GM18502 (cell line): ENCODE measurements around the gene CEP78.

ENCODE experiments used
- ATAC-seq: cut with Tn5 transposase; IDR thresholded peaks from one replicate; pipeline ENCODE4 v1.9.1; 2021; ENCODE audit warnings: mild to moderate bottlenecking; ENCODE audit not compliant: unreplicated experiment, poor library complexity

CEP78 gene

DNA sequence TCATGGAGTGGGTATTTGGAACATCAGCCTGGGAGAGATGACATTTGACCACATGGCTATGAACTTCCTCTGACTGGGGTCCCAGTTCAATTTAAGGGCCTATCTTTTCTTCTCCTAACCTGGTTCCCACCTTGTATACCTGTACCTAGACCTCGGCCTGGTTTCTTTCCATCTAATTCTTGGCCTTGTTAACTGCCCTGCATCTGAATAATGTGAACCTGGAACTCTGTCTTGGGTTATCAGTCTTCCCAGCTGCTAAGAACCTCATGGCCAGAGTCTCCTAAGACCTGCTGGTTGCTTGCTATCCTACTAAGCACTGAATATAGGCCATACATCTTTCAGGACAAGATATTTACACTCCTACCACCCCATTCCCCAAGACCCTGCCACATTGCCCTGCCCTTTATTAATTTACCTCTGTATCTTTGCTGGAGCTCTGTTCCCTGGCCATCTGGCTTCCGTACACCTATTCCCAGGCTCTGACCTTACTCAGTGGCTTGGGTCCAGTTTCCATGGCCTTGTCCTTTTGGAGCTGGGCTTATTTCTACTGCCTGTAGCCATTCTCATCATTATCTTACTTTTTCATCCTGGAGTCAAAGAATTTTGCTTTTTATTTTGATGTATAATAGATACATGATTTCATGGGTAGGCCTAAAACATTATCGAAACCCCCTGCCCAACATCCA is 67.6 kb downstream of the CEP78 start:
- no peak for ATAC-seq

DNA sequence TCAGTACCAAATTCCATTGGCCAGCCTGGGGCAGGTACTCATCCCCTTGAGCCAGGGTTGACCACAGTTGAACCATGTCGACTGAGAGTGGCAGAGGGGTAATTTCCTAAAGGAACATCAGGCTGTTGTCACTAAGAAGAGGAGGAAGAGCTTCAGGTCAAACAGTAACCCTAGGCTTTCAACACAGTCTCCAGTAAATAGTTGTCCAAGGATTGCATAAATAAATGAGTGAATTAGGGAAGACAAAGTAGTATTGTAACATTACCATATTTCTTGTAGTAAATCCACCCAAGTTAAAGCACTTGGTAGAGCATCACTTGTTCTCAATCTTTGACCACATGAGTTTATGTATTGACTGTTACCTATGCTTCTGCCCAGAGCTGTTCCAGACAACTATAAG is 68.5 kb downstream of the CEP78 start:
- no peak for ATAC-seq

DNA sequence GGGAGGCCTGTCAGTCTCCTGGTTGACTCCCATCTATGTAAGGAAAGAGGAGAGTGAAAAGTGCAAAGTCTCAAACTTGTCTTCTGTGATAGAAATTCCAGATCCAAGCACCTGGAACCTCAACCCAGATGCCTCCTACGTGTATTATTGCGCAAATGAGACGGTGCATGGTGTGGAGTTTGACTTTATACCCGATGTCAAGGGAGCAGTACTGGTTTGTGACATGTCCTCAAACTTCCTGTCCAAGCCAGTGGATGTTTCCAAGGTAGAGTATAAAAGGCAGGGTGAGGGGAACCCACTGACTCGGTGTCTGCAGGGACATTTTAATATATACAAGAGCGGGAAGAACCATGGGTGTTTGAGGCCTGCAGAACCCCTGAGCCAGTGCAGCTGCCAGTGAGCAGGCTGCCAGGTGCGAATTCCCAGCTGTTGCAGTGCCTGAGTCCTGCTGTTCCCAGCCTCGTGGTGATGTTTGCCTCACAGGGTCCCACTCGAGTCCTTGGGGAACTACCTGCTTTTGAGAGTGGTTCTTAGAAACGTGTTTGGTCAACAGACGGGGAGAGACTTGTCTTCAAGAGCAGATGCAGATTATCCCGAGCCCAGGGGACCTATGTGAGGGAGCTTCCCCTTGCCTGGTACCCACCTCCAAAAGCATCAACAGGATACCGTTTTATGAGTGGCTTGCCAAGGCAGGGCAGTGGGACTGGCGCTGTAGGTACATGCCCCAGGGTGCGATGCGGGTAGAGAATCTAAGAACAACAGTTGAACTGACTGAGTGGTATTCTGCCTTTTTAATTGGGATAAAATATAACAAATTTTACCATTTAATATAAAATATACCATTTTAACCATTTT is 70.6 kb downstream of the CEP78 start:
- no peak for ATAC-seq

- no peak for ATAC-seq
Observed at GRCh38 chr9:78307360-78307759, 71.5 kb downstream of the CEP78 start.

GRCh38 chr9:78309066-78309465 is 73.2 kb downstream of the CEP78 start:
- no peak for ATAC-seq

DNA sequence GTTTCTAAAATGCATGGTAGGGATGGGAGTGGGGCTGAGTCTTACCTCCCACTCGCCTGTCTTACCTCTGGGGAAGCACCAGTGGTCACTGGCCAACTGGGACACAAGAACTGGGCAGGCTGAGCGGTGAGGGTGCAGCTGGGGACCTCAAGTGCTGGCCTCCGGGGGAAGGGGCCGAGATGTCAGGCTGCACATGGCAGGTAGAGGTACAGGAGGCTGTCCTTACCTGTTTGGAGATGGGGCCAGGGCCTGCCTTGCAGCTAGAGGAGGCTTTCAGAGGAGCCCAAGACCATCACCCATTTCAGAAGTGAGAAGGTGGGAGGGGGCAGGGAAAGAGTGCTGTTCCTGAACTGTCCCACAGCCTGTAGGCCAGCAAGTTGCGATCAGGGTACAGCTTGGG is 75.2 kb downstream of the CEP78 start:
- ATAC-seq, result no peak

- ATAC-seq, result no peak
Observed at GRCh38 chr9:78311886-78312524, 76.1 kb downstream of the CEP78 start.

GRCh38 chr9:78314550-78314949 is 78.7 kb downstream of the CEP78 start:
- ATAC-seq, result no peak

- no peak for ATAC-seq
Observed at GRCh38 chr9:78314953-78315870, 79.3 kb downstream of the CEP78 start.

GRCh38 chr9:78316166-78316892 is 80.5 kb downstream of the CEP78 start:
- ATAC-seq, result no peak

DNA sequence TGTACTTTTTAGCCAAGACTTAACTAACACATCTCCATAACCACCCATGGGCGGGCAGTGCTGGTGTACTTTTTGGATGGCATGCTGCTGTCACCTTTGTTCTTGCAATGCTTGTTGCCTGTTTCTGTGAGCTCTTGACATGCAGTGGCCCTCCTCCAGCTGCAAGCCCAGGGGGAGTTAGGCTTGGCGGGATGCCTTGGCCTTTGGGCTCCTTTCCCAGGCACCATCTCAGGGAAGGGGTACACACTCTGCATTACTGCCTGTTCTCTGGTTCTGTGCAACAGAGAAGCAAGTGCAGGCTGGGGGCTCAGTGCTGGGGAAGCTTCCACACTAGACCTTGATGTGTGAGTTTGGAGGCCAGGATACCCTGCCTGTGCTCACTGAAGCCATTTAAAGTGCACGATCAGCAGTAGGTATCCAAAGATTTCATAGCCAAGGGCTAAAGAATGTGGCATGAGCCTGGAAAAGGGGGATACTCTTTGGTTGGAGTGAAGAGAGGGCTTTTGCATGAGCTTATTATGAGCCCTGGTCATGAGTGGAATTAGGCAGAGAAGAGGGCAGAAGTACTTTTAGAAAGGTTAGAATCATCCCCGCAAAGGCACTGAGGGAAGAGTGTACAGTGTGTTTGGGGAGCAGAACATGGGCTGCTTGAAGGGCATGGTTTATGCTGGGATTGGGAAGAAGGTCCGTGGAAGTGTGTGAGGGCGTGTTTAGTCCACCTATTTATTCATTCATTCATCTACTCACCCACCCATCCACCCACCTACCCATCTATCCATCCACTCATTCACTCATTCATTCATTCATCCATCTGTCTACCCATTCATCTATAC is 83.5 kb downstream of the CEP78 start:
- no peak for ATAC-seq

GRCh38 chr9:78320030-78320693 is 84.3 kb downstream of the CEP78 start:
- ATAC-seq, result no peak

DNA sequence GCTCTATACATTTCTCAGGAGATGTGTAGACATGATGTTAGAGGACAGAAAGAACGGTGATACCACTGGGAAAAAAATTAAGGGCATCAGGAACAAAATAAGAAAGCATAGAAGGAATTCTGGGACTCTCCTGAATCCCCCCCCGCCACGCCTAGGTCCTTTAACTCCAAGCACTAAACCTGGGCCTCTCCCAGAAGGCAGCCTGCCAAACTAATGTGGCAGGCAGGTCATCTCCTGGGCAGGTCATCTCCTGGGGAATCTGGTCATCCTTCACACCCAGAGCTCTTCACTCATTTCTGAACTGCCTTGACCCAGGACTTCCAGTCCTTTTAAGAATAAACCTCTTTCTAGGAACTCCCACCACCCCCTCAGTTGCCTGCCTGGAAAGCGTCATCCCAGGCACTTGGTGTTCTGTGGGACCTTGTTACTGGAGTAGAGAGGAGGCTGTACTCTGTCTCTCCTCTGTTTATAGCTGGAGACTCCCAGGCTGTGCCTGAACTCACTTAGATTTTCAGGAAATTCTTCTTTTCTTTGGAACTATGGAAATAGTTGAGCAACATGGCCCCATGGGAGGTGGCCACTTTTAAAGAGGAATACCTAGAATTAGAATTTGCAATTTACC is 85.1 kb downstream of the CEP78 start:
- no peak for ATAC-seq

DNA sequence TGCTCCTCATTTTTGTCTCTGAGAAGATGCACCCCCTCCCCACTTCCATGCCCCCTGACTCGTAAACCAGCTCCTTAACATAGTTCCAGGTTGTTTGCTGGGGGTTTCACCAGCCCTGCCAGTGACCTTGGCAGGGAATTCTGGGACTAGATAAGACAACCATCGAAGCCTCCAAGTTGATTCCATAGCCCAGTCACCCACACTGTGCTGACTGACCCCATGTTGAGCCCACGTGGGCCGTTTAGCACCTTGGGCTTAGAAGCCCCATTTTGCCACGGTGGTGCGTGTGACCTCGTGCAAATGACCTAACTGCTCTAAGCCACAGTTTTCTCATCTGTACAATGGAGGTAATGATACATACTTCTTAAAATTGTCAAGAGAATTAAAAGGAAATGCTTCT is 85.6 kb downstream of the CEP78 start:
- ATAC-seq, result no peak

DNA sequence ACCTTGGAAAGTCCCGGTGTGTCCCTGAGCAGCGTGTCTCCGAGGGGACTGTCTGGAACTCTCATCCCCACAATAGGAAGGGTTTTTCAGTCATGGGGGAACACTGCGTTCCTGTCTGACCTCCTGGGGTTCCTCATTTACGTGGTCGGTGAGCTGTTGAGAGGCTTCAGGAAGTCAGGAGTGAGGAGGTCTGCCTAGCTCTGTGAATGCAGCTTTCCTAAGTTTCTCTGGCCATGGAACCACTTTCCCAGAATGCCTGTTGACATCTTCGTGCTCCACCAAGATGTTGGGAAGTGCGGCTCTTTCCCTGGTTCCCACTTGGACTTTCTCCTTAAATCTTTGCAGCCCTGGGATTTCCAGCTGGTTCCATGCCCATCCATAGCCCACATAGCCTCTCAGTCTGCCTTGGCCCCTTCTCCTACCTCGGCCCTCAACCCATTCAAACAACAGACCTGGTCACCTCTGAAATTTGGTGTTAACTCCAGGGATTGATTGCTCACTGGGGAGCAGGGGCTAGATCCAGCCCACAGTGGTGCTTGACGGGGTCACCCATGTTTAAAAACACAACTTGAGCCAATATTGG is 88.3 kb downstream of the CEP78 start:
- ATAC-seq, result no peak

DNA sequence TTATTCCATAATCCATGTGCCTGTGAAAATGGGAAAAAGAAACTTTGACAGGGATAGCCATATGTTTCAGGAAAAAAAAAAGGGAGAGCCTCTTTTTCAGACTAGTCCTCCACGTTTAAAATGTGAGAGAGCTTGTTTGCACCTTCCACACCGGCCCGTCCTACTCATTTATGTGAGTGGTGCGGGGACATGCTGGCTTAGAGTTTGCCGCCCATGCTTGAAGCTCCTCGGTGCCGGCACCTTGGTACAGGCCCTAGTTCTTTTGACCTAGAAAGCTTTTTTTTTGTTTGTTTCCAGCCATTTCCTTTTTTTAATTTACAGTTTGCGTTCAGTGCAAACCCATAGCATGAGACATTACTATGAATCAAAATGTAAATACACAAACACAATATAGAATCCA is 88.8 kb downstream of the CEP78 start:
- no peak for ATAC-seq

- ATAC-seq, result no peak
Observed at GRCh38 chr9:78325343-78325742, 89.5 kb downstream of the CEP78 start.
